Thyroid gland (tissue), 4 donors: ENCODE results near the gene KRT6C.

ENCODE experiments used
- CTCF ChIP-seq, 6 experiments: fragments of 200-600 bp in 3 of 6; fragments of 450-650 bp in 3 of 6; sonication (generic) in 3 of 6; IDR thresholded peaks; one replicate each; pipeline ENCODE4 v1.5.1; 2016 to 2019; ENCODE audit warnings: antibody characterized with exemption in 6 of 6, mild to moderate bottlenecking in 2 of 6, inconsistent platforms in 1 of 6, moderate library complexity in 1 of 6
- POLR2A ChIP-seq, 2 donors: fragments of 450-650 bp; IDR thresholded peaks; one replicate each; pipeline ENCODE4 v1.6.1; 2017; ENCODE audit warnings: antibody characterized with exemption in 2 of 2, mild to moderate bottlenecking in 2 of 2, moderate library complexity in 1 of 2

- TF ChIP-seq CTCF (IDR thresholded peaks at IDR 0.05) (no peak), POLR2A (IDR thresholded peaks at IDR 0.05) (no peak)
These were observed 55.0 kb downstream of the KRT6C start for GRCh38 chr12:52418576-52419110.
